WI38 (cell line): ENCODE data around the gene TEP1.

Experiments used
- H3K4me3 ChIP-seq: 2 replicates; pipeline ENCODE4 v1.5.1; 2011; ENCODE audit warnings: low read depth, mild to moderate bottlenecking, control low read depth, low read length
- TF ChIP-seq, protein P1 (sequence below): IDR thresholded peaks from 2 replicates; pipeline ENCODE4 v1.5.1; 2012; ENCODE audit warnings: low read depth, mild to moderate bottlenecking, control low read depth, low read length

TEP1 gene

GRCh38 chr14:20350860-20351259 lies 62.4 kb downstream of the TEP1 start:
- TF ChIP-seq, protein P1, sequence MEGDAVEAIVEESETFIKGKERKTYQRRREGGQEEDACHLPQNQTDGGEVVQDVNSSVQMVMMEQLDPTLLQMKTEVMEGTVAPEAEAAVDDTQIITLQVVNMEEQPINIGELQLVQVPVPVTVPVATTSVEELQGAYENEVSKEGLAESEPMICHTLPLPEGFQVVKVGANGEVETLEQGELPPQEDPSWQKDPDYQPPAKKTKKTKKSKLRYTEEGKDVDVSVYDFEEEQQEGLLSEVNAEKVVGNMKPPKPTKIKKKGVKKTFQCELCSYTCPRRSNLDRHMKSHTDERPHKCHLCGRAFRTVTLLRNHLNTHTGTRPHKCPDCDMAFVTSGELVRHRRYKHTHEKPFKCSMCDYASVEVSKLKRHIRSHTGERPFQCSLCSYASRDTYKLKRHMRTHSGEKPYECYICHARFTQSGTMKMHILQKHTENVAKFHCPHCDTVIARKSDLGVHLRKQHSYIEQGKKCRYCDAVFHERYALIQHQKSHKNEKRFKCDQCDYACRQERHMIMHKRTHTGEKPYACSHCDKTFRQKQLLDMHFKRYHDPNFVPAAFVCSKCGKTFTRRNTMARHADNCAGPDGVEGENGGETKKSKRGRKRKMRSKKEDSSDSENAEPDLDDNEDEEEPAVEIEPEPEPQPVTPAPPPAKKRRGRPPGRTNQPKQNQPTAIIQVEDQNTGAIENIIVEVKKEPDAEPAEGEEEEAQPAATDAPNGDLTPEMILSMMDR: no peak
- H3K4me3 ChIP-seq: no peak overlapping the region

- H3K4me3 ChIP-seq: no peak overlapping the region
- TF ChIP-seq, protein P1: no peak
Observed at GRCh38 chr14:20350282-20350681, 63.0 kb downstream of the TEP1 start.

DNA sequence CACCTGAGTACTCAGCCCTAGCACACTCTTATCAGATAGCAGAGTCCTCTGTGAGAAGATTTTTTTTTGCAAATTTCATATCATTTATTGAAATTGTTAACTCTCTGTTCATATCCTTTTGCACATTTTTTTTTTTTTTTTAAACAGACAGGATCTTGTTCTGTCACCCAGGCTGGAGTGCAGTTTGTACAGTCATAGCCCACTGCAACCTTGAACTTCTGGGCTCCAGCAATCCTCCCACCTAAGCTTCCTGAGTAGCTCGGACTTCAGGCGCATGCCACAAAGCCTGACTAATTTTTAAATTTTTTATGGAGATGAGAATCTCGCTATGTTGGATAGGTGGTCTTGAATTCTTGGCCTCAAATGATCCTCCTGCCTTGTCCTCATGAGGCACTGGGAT lies 65.6 kb downstream of the TEP1 start:
- TF ChIP-seq, protein P1: no peak
- H3K4me3 ChIP-seq: no peak overlapping the region

DNA sequence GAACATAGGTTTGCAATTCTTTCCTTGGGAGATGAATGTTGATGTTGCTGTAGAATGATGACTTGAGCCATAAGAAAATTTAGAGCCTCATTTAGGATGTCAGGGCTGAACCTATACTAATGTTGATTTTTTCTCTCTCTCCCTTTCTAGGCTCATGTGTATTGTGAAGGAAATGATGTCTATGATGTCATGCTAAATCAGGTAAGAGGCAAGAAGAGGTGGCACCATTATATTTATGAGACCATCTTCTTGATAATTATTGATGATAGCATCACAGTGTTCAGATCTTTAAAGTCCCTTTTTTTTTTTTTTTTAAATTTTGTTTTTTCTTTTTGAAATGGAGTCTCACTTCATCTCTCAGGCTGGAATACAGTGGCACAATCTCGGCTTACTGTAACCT lies 66.6 kb downstream of the TEP1 start:
- TF ChIP-seq, protein P1: no peak

GRCh38 chr14:20345366-20345765 lies 67.9 kb downstream of the TEP1 start:
- H3K4me3 ChIP-seq: no peak overlapping the region
- TF ChIP-seq, protein P1: no peak

More for the DNA sequence above, 66.6 kb downstream of the TEP1 start:
- no peak overlapping the region for H3K4me3 ChIP-seq

GRCh38 chr14:20343862-20344220 lies 69.5 kb downstream of the TEP1 start:
- TF ChIP-seq, protein P1: no peak
- H3K4me3 ChIP-seq: peak overlapping the region; percentile 94

DNA sequence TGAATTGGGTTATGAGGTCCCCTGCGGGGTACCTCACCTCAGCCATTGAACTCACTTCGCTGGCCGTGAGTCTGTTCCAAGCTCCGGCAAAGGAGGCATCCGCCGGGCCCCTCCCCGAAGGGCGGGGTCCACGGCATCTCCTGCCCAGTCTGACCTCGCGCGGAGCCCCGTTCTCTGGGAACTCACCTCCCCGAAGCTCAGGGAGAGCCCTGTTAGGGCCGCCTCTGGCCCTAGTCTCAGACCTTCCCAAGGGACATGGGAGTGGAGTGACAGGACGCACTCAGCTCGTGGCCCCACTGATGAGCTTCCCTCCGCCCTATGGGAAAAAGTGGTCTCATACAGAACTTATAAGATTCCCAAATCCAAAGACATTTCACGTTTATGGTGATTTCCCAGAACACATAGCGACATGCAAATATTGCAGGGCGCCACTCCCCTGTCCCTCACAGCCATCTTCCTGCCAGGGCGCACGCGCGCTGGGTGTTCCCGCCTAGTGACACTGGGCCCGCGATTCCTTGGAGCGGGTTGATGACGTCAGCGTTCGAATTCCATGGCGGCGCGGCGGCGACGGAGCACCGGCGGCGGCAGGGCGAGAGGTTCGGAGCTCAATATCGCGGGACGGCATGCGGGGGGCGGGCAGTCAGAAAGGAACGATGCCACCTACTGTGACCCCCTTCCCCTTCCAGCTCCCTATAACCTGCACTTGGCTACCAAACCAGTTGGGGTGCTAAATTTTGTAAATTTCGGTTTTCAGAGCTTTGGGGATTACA lies 70.0 kb downstream of the TEP1 start, which contains the start of gene PARP2:
Gene PARP2, plus strand, starts transcription at position 544 of the 770 bp plus-strand sequence. Its CDS starts 7 bp downstream, at position 551.
- TF ChIP-seq, protein P1: no peak
- H3K4me3 ChIP-seq: peak within 1 kb of the TSS; percentile 94
